GM12872 (cell line): Measurements from ENCODE around the gene NCBP3.

Experiments
- TF ChIP-seq, protein P1 (sequence below): IDR thresholded peaks from 3 replicates; pipeline ENCODE4 v1.5.1; 2011; ENCODE audit warnings: low read depth, mild to moderate bottlenecking, low read length, moderate library complexity; ENCODE audit not compliant: insufficient read depth

The NCBP3 gene

DNA sequence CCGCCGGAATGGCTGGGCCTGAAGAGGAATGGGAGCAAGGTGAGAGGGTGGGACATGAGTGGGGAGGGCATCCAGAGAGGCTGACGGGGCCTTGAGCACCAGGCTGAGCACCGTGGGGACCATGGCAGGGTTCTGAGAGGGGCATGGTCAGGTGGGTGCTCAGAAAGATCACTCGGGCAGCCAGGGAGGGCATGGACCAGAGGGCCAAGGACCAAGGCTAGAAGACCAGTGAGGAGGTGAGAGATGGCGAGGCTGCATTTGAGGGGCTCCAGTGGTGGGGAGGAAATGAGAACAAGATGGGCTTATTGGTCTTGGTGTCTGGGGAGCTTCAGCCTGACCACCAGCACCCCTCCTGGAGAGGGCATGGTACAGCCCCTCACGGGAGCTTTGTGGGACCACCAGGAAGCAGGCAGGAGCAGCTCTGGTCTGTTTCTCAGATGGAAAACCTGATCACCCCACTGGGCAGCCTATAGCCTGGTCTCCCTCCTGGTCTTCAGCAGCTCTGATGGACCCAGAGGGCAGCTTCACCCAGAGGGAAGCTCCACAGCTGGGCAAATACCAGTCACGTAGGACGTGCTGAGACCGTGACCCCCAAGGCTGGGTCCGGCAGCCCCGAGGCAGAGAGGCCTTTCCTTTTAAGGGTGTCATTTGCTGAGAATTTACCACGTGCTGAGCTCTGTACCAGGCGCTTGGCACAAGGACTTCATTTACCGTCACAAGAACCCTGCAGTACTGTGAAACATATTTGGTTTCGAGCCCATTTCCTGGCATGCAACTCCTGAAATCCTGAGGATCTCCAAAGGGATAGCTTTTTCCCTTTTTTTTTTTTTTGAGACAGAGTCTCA, 11.4 kb upstream of the NCBP3 start:
- TF ChIP-seq, protein P1, sequence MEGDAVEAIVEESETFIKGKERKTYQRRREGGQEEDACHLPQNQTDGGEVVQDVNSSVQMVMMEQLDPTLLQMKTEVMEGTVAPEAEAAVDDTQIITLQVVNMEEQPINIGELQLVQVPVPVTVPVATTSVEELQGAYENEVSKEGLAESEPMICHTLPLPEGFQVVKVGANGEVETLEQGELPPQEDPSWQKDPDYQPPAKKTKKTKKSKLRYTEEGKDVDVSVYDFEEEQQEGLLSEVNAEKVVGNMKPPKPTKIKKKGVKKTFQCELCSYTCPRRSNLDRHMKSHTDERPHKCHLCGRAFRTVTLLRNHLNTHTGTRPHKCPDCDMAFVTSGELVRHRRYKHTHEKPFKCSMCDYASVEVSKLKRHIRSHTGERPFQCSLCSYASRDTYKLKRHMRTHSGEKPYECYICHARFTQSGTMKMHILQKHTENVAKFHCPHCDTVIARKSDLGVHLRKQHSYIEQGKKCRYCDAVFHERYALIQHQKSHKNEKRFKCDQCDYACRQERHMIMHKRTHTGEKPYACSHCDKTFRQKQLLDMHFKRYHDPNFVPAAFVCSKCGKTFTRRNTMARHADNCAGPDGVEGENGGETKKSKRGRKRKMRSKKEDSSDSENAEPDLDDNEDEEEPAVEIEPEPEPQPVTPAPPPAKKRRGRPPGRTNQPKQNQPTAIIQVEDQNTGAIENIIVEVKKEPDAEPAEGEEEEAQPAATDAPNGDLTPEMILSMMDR, result no peak

DNA sequence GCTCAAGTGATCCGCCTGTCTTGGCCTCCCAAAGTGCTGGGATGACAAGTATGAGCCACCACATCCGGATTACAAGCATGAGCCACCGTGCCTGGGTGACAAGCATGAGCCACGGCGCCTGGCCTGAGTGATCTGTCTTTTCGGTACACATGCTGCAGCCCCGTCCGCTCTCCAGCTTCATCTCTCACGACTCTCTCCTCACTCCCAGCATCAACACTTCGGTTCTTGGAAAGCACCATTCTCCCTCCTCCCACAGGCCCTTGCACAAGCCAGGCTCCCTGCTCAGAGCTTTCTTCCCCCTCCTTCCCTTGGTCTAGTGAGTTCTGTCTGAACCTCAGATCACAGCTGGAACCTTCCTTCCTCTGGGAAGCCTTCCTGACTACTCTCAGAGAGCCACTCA, 6.5 kb upstream of the NCBP3 start:
- TF ChIP-seq, protein P1, result no peak

DNA sequence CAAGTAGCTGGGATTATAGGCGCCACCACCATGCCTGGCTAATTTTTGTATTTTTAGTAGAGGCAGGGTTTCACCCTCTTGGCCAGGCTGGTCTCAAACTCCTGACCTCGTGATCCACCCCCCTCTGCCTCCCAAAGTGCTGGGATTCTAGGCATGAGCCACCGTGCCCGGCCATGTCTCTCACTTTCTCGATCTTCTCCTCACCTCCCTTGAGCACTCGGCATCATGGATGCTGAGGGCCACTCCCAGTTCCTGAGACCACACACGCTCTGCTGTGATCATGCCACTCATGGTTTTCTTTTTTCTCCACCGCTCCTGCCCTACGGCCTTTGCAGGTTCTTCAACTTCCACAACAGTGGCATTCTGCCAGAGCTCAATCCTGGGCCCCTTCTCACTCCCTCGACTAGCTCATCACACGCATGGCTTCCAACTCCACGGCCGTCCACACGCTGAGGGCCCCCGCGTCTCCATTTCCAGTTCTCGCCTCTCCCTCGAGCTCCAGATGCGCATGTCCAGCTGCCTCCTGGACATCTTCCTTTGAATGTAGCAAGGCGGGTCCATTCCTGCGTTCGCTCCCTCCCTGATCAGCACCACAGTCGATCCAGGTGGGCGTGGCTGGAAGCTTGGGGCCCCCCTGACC, 5.5 kb upstream of the NCBP3 start:
- TF ChIP-seq, protein P1, result no peak

DNA sequence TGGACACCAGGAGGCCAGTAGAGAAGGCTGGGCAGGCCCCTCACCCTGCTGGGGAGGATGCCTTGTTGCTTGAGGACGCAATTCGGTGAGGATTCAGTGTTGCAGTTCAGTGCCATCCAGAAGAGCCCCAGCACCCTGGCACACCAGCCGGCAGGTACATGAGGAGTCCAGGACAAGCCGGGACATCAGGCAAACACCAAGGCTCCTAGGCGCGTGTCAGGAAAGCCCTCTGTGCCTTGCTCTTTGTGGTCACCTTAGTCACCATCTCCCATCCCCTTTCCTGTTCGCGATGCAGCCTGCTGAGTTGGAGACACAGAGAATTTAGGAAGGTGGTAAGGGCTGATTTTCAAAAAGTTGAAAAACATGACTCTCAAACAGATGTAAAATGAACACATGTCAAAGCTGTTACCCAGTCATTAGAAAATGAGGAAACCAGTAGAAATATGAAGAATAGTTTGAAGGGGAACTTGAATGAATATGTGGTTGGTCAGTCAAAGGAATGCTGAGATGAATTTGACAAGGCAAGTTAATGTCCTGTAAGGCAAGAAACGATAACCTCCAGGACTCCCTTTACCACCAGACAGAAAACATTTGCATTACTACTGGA, 2.3 kb upstream of the NCBP3 start:
- TF ChIP-seq, protein P1, result no peak

DNA sequence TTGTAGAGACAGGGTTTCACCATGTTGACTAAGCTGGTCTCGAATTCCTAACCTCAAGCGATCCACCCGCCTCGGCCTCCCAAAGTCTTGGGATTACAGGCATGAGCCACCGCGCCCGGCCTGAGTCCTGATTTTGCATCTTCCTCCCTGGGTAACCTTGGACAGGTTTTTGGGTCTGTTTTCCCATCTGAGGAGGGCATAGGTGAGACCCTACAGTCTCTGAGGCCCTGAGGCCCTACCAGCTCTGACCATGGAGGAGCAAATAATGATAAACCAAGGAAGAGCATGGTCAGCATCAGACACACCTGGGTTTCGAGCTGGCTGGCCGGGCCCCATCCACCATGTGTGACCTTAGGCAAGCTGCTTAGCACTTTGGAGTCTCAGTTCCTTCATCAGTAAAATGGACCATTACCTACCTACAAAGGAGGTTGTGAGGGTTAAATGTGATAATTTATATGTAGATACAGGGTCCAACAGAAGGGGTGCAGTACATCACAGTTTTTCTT, 1.2 kb upstream of the NCBP3 start:
- TF ChIP-seq, protein P1, result no peak

DNA sequence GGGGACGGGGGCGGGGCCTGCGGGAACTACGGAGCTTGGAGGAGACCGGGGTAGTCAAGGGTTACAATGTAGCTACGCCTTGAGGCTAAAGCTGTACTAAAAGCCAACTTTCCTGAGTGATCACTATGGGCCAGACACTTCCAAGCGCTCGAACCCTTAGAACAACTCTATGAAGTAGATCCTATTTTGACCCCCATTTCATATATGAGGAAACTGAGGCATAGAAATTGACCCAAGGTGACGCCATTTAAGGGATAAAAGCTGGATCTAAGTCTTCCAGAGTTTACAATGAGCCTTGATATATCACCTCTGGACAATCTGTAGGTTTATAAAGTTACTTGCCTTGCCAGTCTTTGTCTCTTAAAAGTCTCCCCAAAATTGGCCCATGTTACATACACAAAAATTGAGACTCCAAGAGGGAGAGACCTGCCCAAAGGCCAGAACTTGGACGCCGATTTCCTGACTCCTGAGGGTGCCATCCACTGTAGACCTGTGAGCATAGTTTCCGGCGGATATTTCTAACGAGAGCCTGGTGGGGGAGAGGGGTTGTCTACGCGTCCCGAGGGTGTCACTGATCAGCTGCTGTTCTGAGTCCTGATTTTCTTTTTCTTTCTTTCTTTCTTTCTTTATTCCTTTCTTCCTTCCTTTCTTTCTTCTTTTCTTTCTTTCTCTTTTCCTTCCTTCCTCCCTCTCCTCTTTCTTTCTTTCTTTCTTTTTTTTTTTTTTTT, 555 bp upstream of the NCBP3 start:
- TF ChIP-seq, protein P1, result no peak

DNA sequence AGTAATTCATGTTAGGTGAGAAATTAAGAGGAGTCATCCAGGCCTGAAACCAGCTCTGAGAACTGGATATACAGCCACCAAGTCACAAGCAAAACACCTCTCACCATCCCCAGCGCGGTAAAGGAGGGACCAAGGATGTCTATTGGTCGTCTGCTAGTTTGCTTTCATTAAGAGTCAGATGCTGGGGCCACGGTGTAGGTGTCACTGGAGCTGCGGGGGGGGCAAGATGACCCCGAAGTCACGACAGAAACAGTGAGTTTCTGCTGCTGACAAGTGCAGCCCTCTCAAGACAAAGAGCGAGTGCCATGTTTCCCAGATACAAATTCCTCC, 790 bp downstream of the NCBP3 start:
- TF ChIP-seq, protein P1, result no peak
